GM23338 (cell line): ENCODE data around the gene TANGO6. TPM values are rescaled to one million over a fixed set of nuclear protein-coding genes. Genes with fewer than 3 reads are reported as not detected.

Experiments used
- ATAC-seq: fragments of 200-7000 bp; cut with Tn5 transposase; 3 replicates; pipeline ENCODE4 v1.9.1; 2020
- DNase-seq: peaks from one replicate; pipeline ENCODE4 v3.0.0-alpha.2; 2015; ENCODE audit warnings: low spot score
- H2AFZ ChIP-seq: fragments of 200-600 bp; sonication (generic); 2 replicates; pipeline ENCODE4 v1.8.0; 2016; ENCODE audit warnings: antibody characterized with exemption, mild to moderate bottlenecking, moderate library complexity
- H3F3A ChIP-seq: fragments of 200-600 bp; sonication (generic); replicated peaks from 2 replicates; pipeline ENCODE4 v1.8.0; 2017; ENCODE audit warnings: antibody characterized with exemption, mixed run types, low read depth
- H3K27ac ChIP-seq: fragments of 200-600 bp; sonication (generic); 2 replicates; pipeline ENCODE4 v1.6.1; 2016; ENCODE audit warnings: low read depth
- H3K27me3 ChIP-seq: fragments of 200-600 bp; sonication (generic); 2 replicates; pipeline ENCODE4 v1.8.0; 2016; ENCODE audit warnings: mild to moderate bottlenecking, mixed run types, moderate library complexity; ENCODE audit not compliant: insufficient read depth
- H3K36me3 ChIP-seq: fragments of 200-600 bp; sonication (generic); 2 replicates; pipeline ENCODE4 v1.8.0; 2016; ENCODE audit warnings: mild to moderate bottlenecking; ENCODE audit not compliant: insufficient read depth
- H3K4me1 ChIP-seq: fragments of 200-600 bp; sonication (generic); 2 replicates; pipeline ENCODE4 v1.8.0; 2016; ENCODE audit warnings: mild to moderate bottlenecking, moderate library complexity; ENCODE audit not compliant: insufficient read depth
- H3K4me2 ChIP-seq: fragments of 200-600 bp; sonication (generic); 2 replicates; pipeline ENCODE4 v1.7.1; 2017; ENCODE audit warnings: mixed run types
- H3K4me3 ChIP-seq: fragments of 200-600 bp; sonication (generic); 2 replicates; pipeline ENCODE4 v1.6.1; 2016; ENCODE audit warnings: mixed run types
- H3K79me2 ChIP-seq: fragments of 200-600 bp; sonication (generic); replicated peaks from 2 replicates; pipeline ENCODE4 v1.8.0; 2017; ENCODE audit warnings: mild to moderate bottlenecking; ENCODE audit not compliant: insufficient read depth
- H3K9me2 ChIP-seq: fragments of 200-600 bp; sonication (generic); 2 replicates; pipeline ENCODE4 v1.8.0; 2017; ENCODE audit not compliant: insufficient read depth
- H4K20me1 ChIP-seq: fragments of 200-600 bp; sonication (generic); replicated peaks from 2 replicates; pipeline ENCODE4 v1.8.0; 2017; ENCODE audit warnings: mild to moderate bottlenecking; ENCODE audit not compliant: insufficient read depth
- H3K27ac Mint-ChIP-seq: 2 replicates; pipeline ENCODE4 v1.8.0; 2020; ENCODE audit warnings: inconsistent platforms, mild to moderate bottlenecking, moderate library complexity, mixed read lengths
- H3K27me3 Mint-ChIP-seq: 3 replicates; pipeline ENCODE4 v1.8.0; 2022; ENCODE audit warnings: low read depth, mild to moderate bottlenecking, moderate library complexity, mixed read lengths, inconsistent platforms; ENCODE audit not compliant: insufficient read depth, poor library complexity
- H3K36me3 Mint-ChIP-seq: 3 replicates; pipeline ENCODE4 v1.8.0; 2021; ENCODE audit warnings: low read depth, mild to moderate bottlenecking, inconsistent platforms, moderate library complexity, mixed read lengths
- H3K4me1 Mint-ChIP-seq: 3 replicates; pipeline ENCODE4 v1.8.0; 2020; ENCODE audit warnings: mild to moderate bottlenecking, inconsistent platforms, mixed read lengths
- H3K4me3 Mint-ChIP-seq: 3 replicates; pipeline ENCODE4 v1.8.0; 2021; ENCODE audit warnings: moderate library complexity, mild to moderate bottlenecking, inconsistent platforms, mixed read lengths
- H3K9me3 Mint-ChIP-seq: 3 replicates; pipeline ENCODE4 v1.8.0; 2020; ENCODE audit warnings: moderate library complexity, mild to moderate bottlenecking, inconsistent platforms, mixed read lengths
- CREB1 ChIP-seq: fragments of 250-450 bp; sonication (Bioruptor Pico); IDR thresholded peaks from 2 replicates; pipeline ENCODE4 v1.5.0; 2020; ENCODE audit warnings: low read depth, mild to moderate bottlenecking, moderate library complexity
- EZH2 ChIP-seq: fragments of 200-600 bp; sonication (generic); IDR thresholded peaks from one replicate; pipeline ENCODE4 v1.8.0; 2017; ENCODE audit warnings: antibody characterized with exemption, mild to moderate bottlenecking, low read depth; ENCODE audit not compliant: unreplicated experiment
- EZH2phosphoT487 ChIP-seq: fragments of 200-600 bp; sonication (generic); IDR thresholded peaks from one replicate; pipeline ENCODE4 v1.8.1; 2018; ENCODE audit warnings: antibody characterized with exemption; ENCODE audit not compliant: unreplicated experiment
- JUNB ChIP-seq: IDR thresholded peaks from one replicate; pipeline ENCODE4 v1.6.1; 2016; ENCODE audit warnings: antibody characterized with exemption; ENCODE audit not compliant: unreplicated experiment
- NANOG ChIP-seq: IDR thresholded peaks from 2 replicates; pipeline ENCODE4 v1.6.1; 2016; ENCODE audit warnings: antibody characterized with exemption, borderline replicate concordance
- POLR2AphosphoS5 ChIP-seq: IDR thresholded peaks from 2 replicates; pipeline ENCODE4 v1.6.1; 2016; ENCODE audit warnings: antibody characterized with exemption, low read depth
- STAT1 ChIP-seq: IDR thresholded peaks from one replicate; pipeline ENCODE4 v1.6.1; 2016; ENCODE audit warnings: antibody characterized with exemption; ENCODE audit not compliant: unreplicated experiment
- ZNF114 ChIP-seq: fragments of 250-450 bp; sonication (Bioruptor Pico); IDR thresholded peaks from 2 replicates; pipeline ENCODE4 v1.5.0; 2020; ENCODE audit warnings: mild to moderate bottlenecking, moderate library complexity
- ZNF331 ChIP-seq: fragments of 250-450 bp; sonication (Bioruptor Pico); IDR thresholded peaks from 2 replicates; pipeline ENCODE4 v1.5.0; 2020; ENCODE audit warnings: low read depth, mild to moderate bottlenecking, moderate library complexity
- polyA plus RNA-seq: library from polyadenylated mRNA; unstranded; fragments of >200 nt; fragmentation: Nextera tagmentation; extraction: Ambion mirVana; gene quantifications from 2 replicates; pipeline ENCODE4 v1.2.1, GENCODE V29; 2016
- total RNA-seq: library from RNA; depleted of rRNA; stranded (reverse); fragments of >200 nt; shearing (Covaris generic); gene quantifications from 2 replicates; pipeline ENCODE4 v1.2.3, GENCODE V29; 2014
- TF ChIP-seq, protein P1 (sequence below): IDR thresholded peaks from 2 replicates; pipeline ENCODE4 v1.6.1; 2016; ENCODE audit warnings: antibody characterized with exemption
- TF ChIP-seq, protein P2 (sequence below): fragments of 250-450 bp; sonication (Bioruptor Pico); IDR thresholded peaks from 2 replicates; pipeline ENCODE4 v1.5.0; 2020; ENCODE audit warnings: mild to moderate bottlenecking, moderate library complexity
- TF ChIP-seq, protein P3 (sequence below), 2 experiments: fragments of 200-600 bp in 1 of 2; sonication (generic) in 1 of 2; conservative IDR thresholded peaks; 2 replicates each; pipeline versions ENCODE4 v1.5.1 to v1.6.1; 2016 to 2017; ENCODE audit warnings: antibody characterized with exemption in 2 of 2, low read depth in 2 of 2, mild to moderate bottlenecking in 2 of 2, moderate library complexity in 1 of 2
- TF ChIP-seq, protein P4 (sequence below): IDR thresholded peaks from one replicate; pipeline ENCODE4 v1.6.1; 2018; ENCODE audit warnings: antibody characterized with exemption; ENCODE audit not compliant: unreplicated experiment

TANGO6 gene
- total and polyA plus RNA-seq, 2 experiments from 2014 or later: 7.2 to 23.2 TPM

DNA sequence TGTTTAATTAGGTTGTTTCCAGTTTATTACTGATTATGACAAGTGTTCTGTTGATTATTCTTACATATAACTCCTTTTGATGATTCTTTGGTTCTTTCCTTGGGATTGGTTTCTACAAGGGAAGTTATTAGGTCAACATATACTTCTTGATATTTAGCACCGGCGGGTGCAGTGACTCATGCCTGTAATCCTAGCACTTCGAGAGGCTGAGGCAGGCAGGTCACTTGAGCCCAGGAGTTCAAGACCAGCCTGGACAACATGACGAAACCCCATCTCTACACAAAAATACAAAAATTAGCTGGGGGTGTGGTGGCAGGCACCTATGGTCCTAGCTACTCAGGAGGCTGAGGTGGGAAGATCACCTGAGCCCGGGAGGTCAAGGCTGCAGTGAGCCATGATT lies 141.9 kb downstream of the TANGO6 start:
- H3K79me2 ChIP-seq: no peaks in the 10 kb centered on the region
- no peaks in the 10 kb centered on the region for H3K9me3 Mint-ChIP-seq
- no peaks in the 10 kb centered on the region for H4K20me1 ChIP-seq
- no peak overlapping the region for H3K4me3 Mint-ChIP-seq
- TF ChIP-seq ZNF331 (no peak), CREB1 (CRISPR knock-in tag) (no peak), ZNF114 (CRISPR knock-in tag) (no peak), EZH2phosphoT487 (no peak), NANOG (no peak), EZH2 (no peak), JUNB (no peak), STAT1 (no peak), POLR2AphosphoS5 (no peak)
- TF ChIP-seq, protein P1, sequence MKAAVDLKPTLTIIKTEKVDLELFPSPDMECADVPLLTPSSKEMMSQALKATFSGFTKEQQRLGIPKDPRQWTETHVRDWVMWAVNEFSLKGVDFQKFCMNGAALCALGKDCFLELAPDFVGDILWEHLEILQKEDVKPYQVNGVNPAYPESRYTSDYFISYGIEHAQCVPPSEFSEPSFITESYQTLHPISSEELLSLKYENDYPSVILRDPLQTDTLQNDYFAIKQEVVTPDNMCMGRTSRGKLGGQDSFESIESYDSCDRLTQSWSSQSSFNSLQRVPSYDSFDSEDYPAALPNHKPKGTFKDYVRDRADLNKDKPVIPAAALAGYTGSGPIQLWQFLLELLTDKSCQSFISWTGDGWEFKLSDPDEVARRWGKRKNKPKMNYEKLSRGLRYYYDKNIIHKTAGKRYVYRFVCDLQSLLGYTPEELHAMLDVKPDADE: no peak
- TF ChIP-seq, protein P2, sequence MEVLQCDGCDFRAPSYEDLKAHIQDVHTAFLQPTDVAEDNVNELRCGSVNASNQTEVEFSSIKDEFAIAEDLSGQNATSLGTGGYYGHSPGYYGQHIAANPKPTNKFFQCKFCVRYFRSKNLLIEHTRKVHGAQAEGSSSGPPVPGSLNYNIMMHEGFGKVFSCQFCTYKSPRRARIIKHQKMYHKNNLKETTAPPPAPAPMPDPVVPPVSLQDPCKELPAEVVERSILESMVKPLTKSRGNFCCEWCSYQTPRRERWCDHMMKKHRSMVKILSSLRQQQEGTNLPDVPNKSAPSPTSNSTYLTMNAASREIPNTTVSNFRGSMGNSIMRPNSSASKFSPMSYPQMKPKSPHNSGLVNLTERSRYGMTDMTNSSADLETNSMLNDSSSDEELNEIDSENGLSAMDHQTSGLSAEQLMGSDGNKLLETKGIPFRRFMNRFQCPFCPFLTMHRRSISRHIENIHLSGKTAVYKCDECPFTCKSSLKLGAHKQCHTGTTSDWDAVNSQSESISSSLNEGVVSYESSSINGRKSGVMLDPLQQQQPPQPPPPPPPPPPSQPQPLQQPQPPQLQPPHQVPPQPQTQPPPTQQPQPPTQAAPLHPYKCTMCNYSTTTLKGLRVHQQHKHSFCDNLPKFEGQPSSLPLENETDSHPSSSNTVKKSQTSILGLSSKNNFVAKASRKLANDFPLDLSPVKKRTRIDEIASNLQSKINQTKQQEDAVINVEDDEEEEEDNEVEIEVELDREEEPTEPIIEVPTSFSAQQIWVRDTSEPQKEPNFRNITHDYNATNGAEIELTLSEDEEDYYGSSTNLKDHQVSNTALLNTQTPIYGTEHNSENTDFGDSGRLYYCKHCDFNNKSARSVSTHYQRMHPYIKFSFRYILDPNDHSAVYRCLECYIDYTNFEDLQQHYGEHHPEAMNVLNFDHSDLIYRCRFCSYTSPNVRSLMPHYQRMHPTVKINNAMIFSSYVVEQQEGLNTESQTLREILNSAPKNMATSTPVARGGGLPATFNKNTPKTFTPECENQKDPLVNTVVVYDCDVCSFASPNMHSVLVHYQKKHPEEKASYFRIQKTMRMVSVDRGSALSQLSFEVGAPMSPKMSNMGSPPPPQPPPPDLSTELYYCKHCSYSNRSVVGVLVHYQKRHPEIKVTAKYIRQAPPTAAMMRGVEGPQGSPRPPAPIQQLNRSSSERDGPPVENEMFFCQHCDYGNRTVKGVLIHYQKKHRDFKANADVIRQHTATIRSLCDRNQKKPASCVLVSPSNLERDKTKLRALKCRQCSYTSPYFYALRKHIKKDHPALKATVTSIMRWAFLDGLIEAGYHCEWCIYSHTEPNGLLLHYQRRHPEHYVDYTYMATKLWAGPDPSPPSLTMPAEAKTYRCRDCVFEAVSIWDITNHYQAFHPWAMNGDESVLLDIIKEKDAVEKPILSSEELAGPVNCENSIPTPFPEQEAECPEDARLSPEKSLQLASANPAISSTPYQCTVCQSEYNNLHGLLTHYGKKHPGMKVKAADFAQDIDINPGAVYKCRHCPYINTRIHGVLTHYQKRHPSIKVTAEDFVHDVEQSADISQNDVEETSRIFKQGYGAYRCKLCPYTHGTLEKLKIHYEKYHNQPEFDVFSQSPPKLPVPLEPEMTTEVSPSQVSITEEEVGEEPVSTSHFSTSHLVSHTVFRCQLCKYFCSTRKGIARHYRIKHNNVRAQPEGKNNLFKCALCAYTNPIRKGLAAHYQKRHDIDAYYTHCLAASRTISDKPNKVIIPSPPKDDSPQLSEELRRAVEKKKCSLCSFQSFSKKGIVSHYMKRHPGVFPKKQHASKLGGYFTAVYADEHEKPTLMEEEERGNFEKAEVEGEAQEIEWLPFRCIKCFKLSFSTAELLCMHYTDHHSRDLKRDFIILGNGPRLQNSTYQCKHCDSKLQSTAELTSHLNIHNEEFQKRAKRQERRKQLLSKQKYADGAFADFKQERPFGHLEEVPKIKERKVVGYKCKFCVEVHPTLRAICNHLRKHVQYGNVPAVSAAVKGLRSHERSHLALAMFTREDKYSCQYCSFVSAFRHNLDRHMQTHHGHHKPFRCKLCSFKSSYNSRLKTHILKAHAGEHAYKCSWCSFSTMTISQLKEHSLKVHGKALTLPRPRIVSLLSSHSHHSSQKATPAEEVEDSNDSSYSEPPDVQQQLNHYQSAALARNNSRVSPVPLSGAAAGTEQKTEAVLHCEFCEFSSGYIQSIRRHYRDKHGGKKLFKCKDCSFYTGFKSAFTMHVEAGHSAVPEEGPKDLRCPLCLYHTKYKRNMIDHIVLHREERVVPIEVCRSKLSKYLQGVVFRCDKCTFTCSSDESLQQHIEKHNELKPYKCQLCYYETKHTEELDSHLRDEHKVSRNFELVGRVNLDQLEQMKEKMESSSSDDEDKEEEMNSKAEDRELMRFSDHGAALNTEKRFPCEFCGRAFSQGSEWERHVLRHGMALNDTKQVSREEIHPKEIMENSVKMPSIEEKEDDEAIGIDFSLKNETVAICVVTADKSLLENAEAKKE (CRISPR knock-in tag): no peak
- TF ChIP-seq, protein P3, sequence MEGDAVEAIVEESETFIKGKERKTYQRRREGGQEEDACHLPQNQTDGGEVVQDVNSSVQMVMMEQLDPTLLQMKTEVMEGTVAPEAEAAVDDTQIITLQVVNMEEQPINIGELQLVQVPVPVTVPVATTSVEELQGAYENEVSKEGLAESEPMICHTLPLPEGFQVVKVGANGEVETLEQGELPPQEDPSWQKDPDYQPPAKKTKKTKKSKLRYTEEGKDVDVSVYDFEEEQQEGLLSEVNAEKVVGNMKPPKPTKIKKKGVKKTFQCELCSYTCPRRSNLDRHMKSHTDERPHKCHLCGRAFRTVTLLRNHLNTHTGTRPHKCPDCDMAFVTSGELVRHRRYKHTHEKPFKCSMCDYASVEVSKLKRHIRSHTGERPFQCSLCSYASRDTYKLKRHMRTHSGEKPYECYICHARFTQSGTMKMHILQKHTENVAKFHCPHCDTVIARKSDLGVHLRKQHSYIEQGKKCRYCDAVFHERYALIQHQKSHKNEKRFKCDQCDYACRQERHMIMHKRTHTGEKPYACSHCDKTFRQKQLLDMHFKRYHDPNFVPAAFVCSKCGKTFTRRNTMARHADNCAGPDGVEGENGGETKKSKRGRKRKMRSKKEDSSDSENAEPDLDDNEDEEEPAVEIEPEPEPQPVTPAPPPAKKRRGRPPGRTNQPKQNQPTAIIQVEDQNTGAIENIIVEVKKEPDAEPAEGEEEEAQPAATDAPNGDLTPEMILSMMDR (conservative IDR thresholded peaks at IDR 0.05; ENCODE audit: low read depth in 2 of 2): no peak
- TF ChIP-seq, protein P4, sequence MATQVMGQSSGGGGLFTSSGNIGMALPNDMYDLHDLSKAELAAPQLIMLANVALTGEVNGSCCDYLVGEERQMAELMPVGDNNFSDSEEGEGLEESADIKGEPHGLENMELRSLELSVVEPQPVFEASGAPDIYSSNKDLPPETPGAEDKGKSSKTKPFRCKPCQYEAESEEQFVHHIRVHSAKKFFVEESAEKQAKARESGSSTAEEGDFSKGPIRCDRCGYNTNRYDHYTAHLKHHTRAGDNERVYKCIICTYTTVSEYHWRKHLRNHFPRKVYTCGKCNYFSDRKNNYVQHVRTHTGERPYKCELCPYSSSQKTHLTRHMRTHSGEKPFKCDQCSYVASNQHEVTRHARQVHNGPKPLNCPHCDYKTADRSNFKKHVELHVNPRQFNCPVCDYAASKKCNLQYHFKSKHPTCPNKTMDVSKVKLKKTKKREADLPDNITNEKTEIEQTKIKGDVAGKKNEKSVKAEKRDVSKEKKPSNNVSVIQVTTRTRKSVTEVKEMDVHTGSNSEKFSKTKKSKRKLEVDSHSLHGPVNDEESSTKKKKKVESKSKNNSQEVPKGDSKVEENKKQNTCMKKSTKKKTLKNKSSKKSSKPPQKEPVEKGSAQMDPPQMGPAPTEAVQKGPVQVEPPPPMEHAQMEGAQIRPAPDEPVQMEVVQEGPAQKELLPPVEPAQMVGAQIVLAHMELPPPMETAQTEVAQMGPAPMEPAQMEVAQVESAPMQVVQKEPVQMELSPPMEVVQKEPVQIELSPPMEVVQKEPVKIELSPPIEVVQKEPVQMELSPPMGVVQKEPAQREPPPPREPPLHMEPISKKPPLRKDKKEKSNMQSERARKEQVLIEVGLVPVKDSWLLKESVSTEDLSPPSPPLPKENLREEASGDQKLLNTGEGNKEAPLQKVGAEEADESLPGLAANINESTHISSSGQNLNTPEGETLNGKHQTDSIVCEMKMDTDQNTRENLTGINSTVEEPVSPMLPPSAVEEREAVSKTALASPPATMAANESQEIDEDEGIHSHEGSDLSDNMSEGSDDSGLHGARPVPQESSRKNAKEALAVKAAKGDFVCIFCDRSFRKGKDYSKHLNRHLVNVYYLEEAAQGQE: no peak
- H3K27me3 ChIP-seq: no peaks in the 10 kb centered on the region
- ATAC-seq (no peak), DNase-seq (no peak)
- peaks cover 6% of the 10 kb centered on the region; the same call in 1 of the 3 replicates for H3K36me3 Mint-ChIP-seq
- H2AFZ ChIP-seq: no peak overlapping the region
- H3K4me1 Mint-ChIP-seq: peaks cover 33% of the 10 kb centered on the region
- H3K4me2 ChIP-seq: no peak overlapping the region
- H3K27ac Mint-ChIP-seq: no peak overlapping the region
- peaks cover 25% of the 10 kb centered on the region for H3K4me1 ChIP-seq
- peaks cover 12% of the 10 kb centered on the region for H3K27me3 Mint-ChIP-seq
- no peak overlapping the region for H3K27ac ChIP-seq
- H3K36me3 ChIP-seq: peaks cover 4% of the 10 kb centered on the region; the same call in 1 of the 2 replicates
- no peak overlapping the region for H3K4me3 ChIP-seq
- H3K9me2 ChIP-seq: no peaks in the 10 kb centered on the region
- H3F3A ChIP-seq: 0 out of 2 replicates have a peak, but pooled peaks cover 3% of the 10 kb centered on the region
